ENCODE measurements around the gene TNFRSF12A. TPM values are rescaled to one million over a fixed set of nuclear protein-coding genes. Genes with fewer than 3 reads are reported as not detected.

TNFRSF12A gene
- total and polyA plus RNA-seq, 2 of the 13 experiments (the other 11 are each of a cell fraction or from before 2014, with no cell fraction given): 61.9 to 66.0 TPM

GRCh38 chr16:2980227-2981176, 39.7 kb upstream of the TNFRSF12A start, which contains the start of gene PKMYT1 (continued):
- TF ChIP-seq SKIL (CRISPR knock-in tag; IDR thresholded peaks at IDR 0.05; ENCODE audit: borderline replicate concordance) (no peak), SSRP1 (CRISPR knock-in tag; IDR thresholded peaks at IDR 0.05) (no peak), FOXP4 (CRISPR knock-in tag; IDR thresholded peaks at IDR 0.05) (no peak), GPN1 (CRISPR knock-in tag; IDR thresholded peaks at IDR 0.05; ENCODE audit: borderline replicate concordance) (no peak), ZNF674 (CRISPR knock-in tag; IDR thresholded peaks at IDR 0.05; ENCODE audit: low read depth) (0 out of 2 replicates have a peak, but pooled peaks have one; percentile 65), PHF21A (CRISPR knock-in tag; IDR thresholded peaks at IDR 0.05) (no peak), SATB2 (CRISPR knock-in tag; IDR thresholded peaks at IDR 0.05) (no peak), CEBPZ (IDR thresholded peaks at IDR 0.05; ENCODE audit: low read length) (no peak), JARID2 (CRISPR knock-in tag; IDR thresholded peaks at IDR 0.05; ENCODE audit: insufficient replicate concordance) (no peak), ZUFSP (CRISPR knock-in tag; IDR thresholded peaks at IDR 0.05; ENCODE audit: borderline replicate concordance) (no peak), CBX5 (CRISPR knock-in tag; IDR thresholded peaks at IDR 0.05; ENCODE audit: borderline replicate concordance) (no peak), ZBTB26 (CRISPR knock-in tag; IDR thresholded peaks at IDR 0.05; ENCODE audit: borderline replicate concordance) (no peak), CREM (IDR thresholded peaks at IDR 0.05) (no peak), CREM (CRISPR knock-in tag; IDR thresholded peaks at IDR 0.05) (no peak), TEF (CRISPR knock-in tag; IDR thresholded peaks at IDR 0.05) (peak; percentile 59; the same call in 1 of the 2 replicates), ZNF354B (CRISPR knock-in tag; IDR thresholded peaks at IDR 0.05) (no peak), HOXD1 (CRISPR knock-in tag; IDR thresholded peaks at IDR 0.05) (peak; percentile 60; the same call in 1 of the 2 replicates)

All from HepG2 (cell line).